RWPE2 (cell line): Measurements from ENCODE around the gene MAPK14.

Experiments
- ATAC-seq: fragments of 200-7000 bp; cut with Tn5 transposase; 3 replicates; pipeline ENCODE4 v1.9.1; 2021; ENCODE audit warnings: low read depth
- DNase-seq: peaks from one replicate; pipeline ENCODE4 v3.0.0-alpha.2; 2020; ENCODE audit warnings: low spot score
- H3K27ac ChIP-seq: fragments of 450-650 bp; 2 replicates; pipeline ENCODE4 v1.5.1; 2017; ENCODE audit warnings: mild to moderate bottlenecking; ENCODE audit not compliant: poor library complexity, severe bottlenecking
- H3K27me3 ChIP-seq: fragments of 250-450 bp; sonication (Bioruptor Pico); 2 replicates; pipeline ENCODE4 v1.5.1; 2021; ENCODE audit warnings: mild to moderate bottlenecking, moderate library complexity; ENCODE audit not compliant: insufficient read depth, poor library complexity, severe bottlenecking
- H3K36me3 ChIP-seq: fragments of 250-450 bp; sonication (Bioruptor Pico); 2 replicates; pipeline ENCODE4 v1.5.1; 2020; ENCODE audit warnings: low read depth, mild to moderate bottlenecking, moderate library complexity
- H3K4me1 ChIP-seq: fragments of 250-450 bp; sonication (Bioruptor Pico); 2 replicates; pipeline ENCODE4 v1.5.1; 2021; ENCODE audit warnings: mild to moderate bottlenecking, moderate library complexity; ENCODE audit not compliant: insufficient read depth, poor library complexity, severe bottlenecking
- H3K4me3 ChIP-seq: fragments of 250-450 bp; sonication (Bioruptor Pico); 2 replicates; pipeline ENCODE4 v1.5.1; 2021; ENCODE audit warnings: mild to moderate bottlenecking, moderate library complexity; ENCODE audit not compliant: severe bottlenecking
- H3K9me3 ChIP-seq: fragments of 250-450 bp; sonication (Bioruptor Pico); 2 replicates; pipeline ENCODE4 v1.5.1; 2021; ENCODE audit warnings: mild to moderate bottlenecking, moderate library complexity; ENCODE audit not compliant: severe bottlenecking
- TF ChIP-seq, protein P1 (sequence below): fragments of 450-650 bp; IDR thresholded peaks from one replicate; pipeline ENCODE4 v1.5.1; 2017; ENCODE audit warnings: mild to moderate bottlenecking, moderate library complexity; ENCODE audit not compliant: poor library complexity, severe bottlenecking

The MAPK14 gene

DNA sequence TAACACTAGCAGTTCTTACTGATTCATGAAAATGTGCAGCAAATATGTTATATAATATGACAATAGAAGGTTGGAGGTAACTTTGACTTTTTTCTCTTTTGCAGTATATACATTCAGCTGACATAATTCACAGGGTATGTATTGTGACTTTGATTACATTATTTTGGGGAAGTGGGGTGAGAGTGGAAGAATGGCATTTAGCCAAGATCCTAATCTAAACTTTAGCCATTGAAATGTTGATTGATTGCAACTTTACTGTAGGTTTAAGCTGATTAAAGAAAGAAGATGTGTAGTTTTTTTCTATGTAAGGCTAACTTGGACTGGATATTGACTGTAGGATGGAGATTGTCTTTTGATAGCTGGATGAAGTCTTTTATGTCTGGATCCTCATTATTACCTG lies 46.0 kb downstream of the MAPK14 start:
- Histone ChIP-seq H3K27me3 (no peaks in the 10 kb centered on the region), H3K4me1 (no peaks in the 10 kb centered on the region), H3K9me3 (no peaks in the 10 kb centered on the region), H3K27ac (no peak overlapping the region), H3K36me3 (peaks cover 48% of the 10 kb centered on the region), H3K4me3 (no peak overlapping the region)
- DNase-seq (no peak), ATAC-seq (no peak)
- TF ChIP-seq, protein P1, sequence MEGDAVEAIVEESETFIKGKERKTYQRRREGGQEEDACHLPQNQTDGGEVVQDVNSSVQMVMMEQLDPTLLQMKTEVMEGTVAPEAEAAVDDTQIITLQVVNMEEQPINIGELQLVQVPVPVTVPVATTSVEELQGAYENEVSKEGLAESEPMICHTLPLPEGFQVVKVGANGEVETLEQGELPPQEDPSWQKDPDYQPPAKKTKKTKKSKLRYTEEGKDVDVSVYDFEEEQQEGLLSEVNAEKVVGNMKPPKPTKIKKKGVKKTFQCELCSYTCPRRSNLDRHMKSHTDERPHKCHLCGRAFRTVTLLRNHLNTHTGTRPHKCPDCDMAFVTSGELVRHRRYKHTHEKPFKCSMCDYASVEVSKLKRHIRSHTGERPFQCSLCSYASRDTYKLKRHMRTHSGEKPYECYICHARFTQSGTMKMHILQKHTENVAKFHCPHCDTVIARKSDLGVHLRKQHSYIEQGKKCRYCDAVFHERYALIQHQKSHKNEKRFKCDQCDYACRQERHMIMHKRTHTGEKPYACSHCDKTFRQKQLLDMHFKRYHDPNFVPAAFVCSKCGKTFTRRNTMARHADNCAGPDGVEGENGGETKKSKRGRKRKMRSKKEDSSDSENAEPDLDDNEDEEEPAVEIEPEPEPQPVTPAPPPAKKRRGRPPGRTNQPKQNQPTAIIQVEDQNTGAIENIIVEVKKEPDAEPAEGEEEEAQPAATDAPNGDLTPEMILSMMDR, result no peak

GRCh38 chr6:36075656-36076055 lies 48.0 kb downstream of the MAPK14 start:
- no peaks in the 10 kb centered on the region for H3K27me3 ChIP-seq
- H3K4me3 ChIP-seq, result no peak overlapping the region
- TF ChIP-seq, protein P1, result peak; percentile 36
- ATAC-seq (peak; percentile 50; the same call in 1 of the 3 replicates), DNase-seq (no peak)
- no peaks in the 10 kb centered on the region for H3K9me3 ChIP-seq
- no peaks in the 10 kb centered on the region for H3K4me1 ChIP-seq
- H3K36me3 ChIP-seq, result peaks cover 69% of the 10 kb centered on the region
- no peak overlapping the region for H3K27ac ChIP-seq

GRCh38 chr6:36076178-36077063 lies 48.8 kb downstream of the MAPK14 start:
- Histone ChIP-seq H3K4me3 (no peak overlapping the region), H3K27ac (no peak overlapping the region), H3K27me3 (no peaks in the 10 kb centered on the region), H3K4me1 (no peaks in the 10 kb centered on the region), H3K9me3 (no peaks in the 10 kb centered on the region), H3K36me3 (peaks cover 77% of the 10 kb centered on the region)
- no peak for DNase-seq
- TF ChIP-seq, protein P1, result no peak
- ATAC-seq, result no peak

- DNase-seq (no peak), ATAC-seq (no peak)
- Histone ChIP-seq H3K27me3 (no peaks in the 10 kb centered on the region), H3K9me3 (no peaks in the 10 kb centered on the region), H3K27ac (no peak overlapping the region), H3K4me1 (no peaks in the 10 kb centered on the region), H3K4me3 (no peak overlapping the region), H3K36me3 (peaks cover 89% of the 10 kb centered on the region)
- TF ChIP-seq, protein P1, result no peak
These were observed 50.6 kb downstream of the MAPK14 start for GRCh38 chr6:36078159-36078558.

- Histone ChIP-seq H3K27ac (no peak overlapping the region), H3K4me1 (no peaks in the 10 kb centered on the region), H3K4me3 (no peak overlapping the region), H3K9me3 (no peaks in the 10 kb centered on the region), H3K36me3 (peaks cover 91% of the 10 kb centered on the region), H3K27me3 (no peaks in the 10 kb centered on the region)
- DNase-seq (no peak), ATAC-seq (no peak)
- TF ChIP-seq, protein P1, result no peak
These were observed 52.0 kb downstream of the MAPK14 start for GRCh38 chr6:36079601-36080000.
